NCI-H226 (cell line): Measurements from ENCODE around the gene AK2.
"Not testable (repeated sequence)": the region's sequence is repeated elsewhere in the genome, so short reads cannot be mapped to it uniquely, and the experiment has no call there.

Experiments
- DNase-seq: peaks from one replicate; pipeline ENCODE4 v3.0.0-alpha.2; 2015

Gene AK2

GRCh38 chr1:32997381-32997891 lies 39.2 kb downstream of the AK2 start:
- peak; percentile 96 for DNase-seq

GRCh38 chr1:32993324-32993636 lies 43.4 kb downstream of the AK2 start:
- DNase-seq, result not testable (repeated sequence)

GRCh38 chr1:32992489-32993323 lies 44.0 kb downstream of the AK2 start:
- peak; percentile 100 for DNase-seq

- no peak for DNase-seq
These were observed 44.7 kb downstream of the AK2 start for GRCh38 chr1:32991819-32992488.

- peak; percentile 40 for DNase-seq
These were observed 45.3 kb downstream of the AK2 start for GRCh38 chr1:32991386-32991785.

- no peak for DNase-seq
These were observed 45.8 kb downstream of the AK2 start for GRCh38 chr1:32990887-32991286.

GRCh38 chr1:32989160-32990050 lies 47.3 kb downstream of the AK2 start:
- peak; percentile 97 for DNase-seq

GRCh38 chr1:32988665-32989064 lies 48.0 kb downstream of the AK2 start:
- DNase-seq, result peak; percentile 92

- no peak for DNase-seq
These were observed 51.5 kb downstream of the AK2 start for GRCh38 chr1:32985226-32985625.

GRCh38 chr1:32984455-32985171 lies 52.1 kb downstream of the AK2 start:
- DNase-seq, result no peak

GRCh38 chr1:32984090-32984454 lies 52.6 kb downstream of the AK2 start:
- DNase-seq, result no peak

- no peak for DNase-seq
These were observed 53.7 kb downstream of the AK2 start for GRCh38 chr1:32983020-32983419.

GRCh38 chr1:32981003-32981901 lies 55.4 kb downstream of the AK2 start:
- peak; percentile 88 for DNase-seq

- no peak for DNase-seq
These were observed 56.6 kb downstream of the AK2 start for GRCh38 chr1:32980080-32980479.

GRCh38 chr1:32978854-32979253 lies 57.8 kb downstream of the AK2 start:
- DNase-seq, result no peak

- no peak for DNase-seq
These were observed 59.1 kb downstream of the AK2 start for GRCh38 chr1:32977546-32978087.

- not testable (repeated sequence) for DNase-seq
These were observed 61.6 kb downstream of the AK2 start for GRCh38 chr1:32975055-32975454.

GRCh38 chr1:32973458-32973857 lies 63.2 kb downstream of the AK2 start:
- not testable (repeated sequence) for DNase-seq

GRCh38 chr1:32972814-32973428 lies 63.8 kb downstream of the AK2 start:
- no peak for DNase-seq

GRCh38 chr1:32971576-32971975 lies 65.1 kb downstream of the AK2 start:
- DNase-seq, result no peak

- no peak for DNase-seq
These were observed 65.5 kb downstream of the AK2 start for GRCh38 chr1:32971156-32971555.
